BJ (cell line): Measurements from ENCODE around the gene CDK19. TPM values are rescaled to one million over a fixed set of nuclear protein-coding genes. Genes with fewer than 3 reads are reported as not detected.

Experiments used
- CTCF ChIA-PET: fragments of 350-600 bp; formaldehyde crosslinking; extraction: SDS; loops from one replicate; lab custom pipeline; 2021; ENCODE audit warnings: antibody characterized with exemption, inconsistent platforms; lab: Yijun Ruan, JAX
- POLR2A ChIA-PET: fragments of 300-600 bp; sonication (Branson Sonifier 250); formaldehyde crosslinking; extraction: SDS; loops from one replicate; lab custom pipeline; 2021; ENCODE audit warnings: antibody characterized with exemption; lab: Charles Lee
- DNase-seq: peaks from one replicate; pipeline ENCODE4 v3.0.0-alpha.2; 2011; ENCODE audit warnings: low read depth
- H3K27me3 ChIP-seq: 2 replicates; pipeline ENCODE4 v1.6.0; 2011; ENCODE audit warnings: low read length; ENCODE audit not compliant: control insufficient read depth, insufficient read depth
- H3K36me3 ChIP-seq: 2 replicates; pipeline ENCODE4 v1.5.1; 2011; ENCODE audit warnings: low read length; ENCODE audit not compliant: control insufficient read depth, insufficient read depth
- H3K4me3 ChIP-seq: 2 replicates; pipeline ENCODE4 v1.5.1; 2011; ENCODE audit warnings: low read depth, mild to moderate bottlenecking, control low read depth, low read length
- polyA plus RNA-seq: library from polyadenylated mRNA; depleted of rRNA; stranded (reverse); fragments of >200 nt; gene quantifications from 2 replicates; pipeline ENCODE4 v1.2.3, GENCODE V29; 2011
- TF ChIP-seq, protein P1 (sequence below): IDR thresholded peaks from 2 replicates; pipeline ENCODE4 v1.5.1; 2011; ENCODE audit warnings: low read depth, mild to moderate bottlenecking, control low read depth, inconsistent platforms, low read length, moderate library complexity; ENCODE audit not compliant: insufficient read depth

Gene CDK19
- polyA plus RNA-seq, 1 experiment = 11.5 TPM

DNA sequence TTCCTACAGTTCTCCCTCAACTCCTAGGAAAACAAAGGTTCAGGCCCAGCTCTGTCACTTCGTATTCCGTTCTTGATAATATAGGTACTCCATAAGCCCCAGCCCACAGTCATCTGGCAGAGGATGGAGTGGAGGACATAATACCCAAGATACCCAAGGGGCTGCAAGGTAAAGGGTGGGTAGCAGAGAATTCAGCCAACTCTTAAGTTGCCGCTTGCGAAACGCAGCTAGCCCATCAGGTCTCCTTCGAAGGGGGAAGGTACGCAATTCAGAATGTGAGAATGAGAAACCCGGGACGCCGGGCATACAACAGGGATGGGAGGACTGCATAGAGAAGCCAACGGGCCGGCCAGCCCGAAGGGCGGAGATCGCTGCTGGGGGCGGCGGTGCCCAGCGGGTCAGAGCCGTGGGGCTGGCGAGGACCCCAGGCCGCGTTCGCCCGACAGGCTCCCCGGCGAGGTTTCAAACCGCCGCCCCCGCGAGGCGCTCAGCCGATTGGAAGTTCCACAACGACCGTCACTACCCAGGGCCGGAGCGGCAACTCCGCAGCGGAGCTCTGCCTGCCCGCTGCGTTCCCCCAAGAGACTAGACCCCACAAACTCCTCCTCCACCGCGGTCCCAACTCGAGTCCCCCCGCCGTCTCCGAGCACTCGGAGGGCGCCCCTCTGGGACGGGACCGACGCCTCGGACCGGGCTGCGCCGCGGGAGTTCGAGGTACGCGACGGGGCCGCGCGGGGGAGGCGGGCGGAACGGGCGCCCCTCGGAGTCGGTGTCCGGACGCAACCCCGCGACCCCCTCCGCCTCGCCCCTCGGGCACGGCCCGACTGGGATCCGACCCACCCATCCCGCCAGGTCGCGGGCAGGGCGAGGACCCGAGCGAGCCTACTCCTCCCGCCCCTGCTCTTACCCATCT, 911 bp downstream of the CDK19 start:
- Histone ChIP-seq H3K27me3 (no peaks in the 10 kb centered on the region), H3K36me3 (no peaks in the 10 kb centered on the region), H3K4me3 (peak overlapping the region; percentile 99)
- no peak for DNase-seq
- TF ChIP-seq, protein P1, sequence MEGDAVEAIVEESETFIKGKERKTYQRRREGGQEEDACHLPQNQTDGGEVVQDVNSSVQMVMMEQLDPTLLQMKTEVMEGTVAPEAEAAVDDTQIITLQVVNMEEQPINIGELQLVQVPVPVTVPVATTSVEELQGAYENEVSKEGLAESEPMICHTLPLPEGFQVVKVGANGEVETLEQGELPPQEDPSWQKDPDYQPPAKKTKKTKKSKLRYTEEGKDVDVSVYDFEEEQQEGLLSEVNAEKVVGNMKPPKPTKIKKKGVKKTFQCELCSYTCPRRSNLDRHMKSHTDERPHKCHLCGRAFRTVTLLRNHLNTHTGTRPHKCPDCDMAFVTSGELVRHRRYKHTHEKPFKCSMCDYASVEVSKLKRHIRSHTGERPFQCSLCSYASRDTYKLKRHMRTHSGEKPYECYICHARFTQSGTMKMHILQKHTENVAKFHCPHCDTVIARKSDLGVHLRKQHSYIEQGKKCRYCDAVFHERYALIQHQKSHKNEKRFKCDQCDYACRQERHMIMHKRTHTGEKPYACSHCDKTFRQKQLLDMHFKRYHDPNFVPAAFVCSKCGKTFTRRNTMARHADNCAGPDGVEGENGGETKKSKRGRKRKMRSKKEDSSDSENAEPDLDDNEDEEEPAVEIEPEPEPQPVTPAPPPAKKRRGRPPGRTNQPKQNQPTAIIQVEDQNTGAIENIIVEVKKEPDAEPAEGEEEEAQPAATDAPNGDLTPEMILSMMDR = no peak
- CTCF ChIA-PET = interaction anchor here (2.6 kb wide), 1 partner anchor 132 kb away, joined by 9 read pairs; no protein-coding TSS in a partner anchor
- POLR2A ChIA-PET = interaction anchor here (1.3 to 2.1 kb wide), 2 partner anchors 60 to 62 kb away, joined by 28 to 29 read pairs; partner anchors contain the start of gene AMD1

DNA sequence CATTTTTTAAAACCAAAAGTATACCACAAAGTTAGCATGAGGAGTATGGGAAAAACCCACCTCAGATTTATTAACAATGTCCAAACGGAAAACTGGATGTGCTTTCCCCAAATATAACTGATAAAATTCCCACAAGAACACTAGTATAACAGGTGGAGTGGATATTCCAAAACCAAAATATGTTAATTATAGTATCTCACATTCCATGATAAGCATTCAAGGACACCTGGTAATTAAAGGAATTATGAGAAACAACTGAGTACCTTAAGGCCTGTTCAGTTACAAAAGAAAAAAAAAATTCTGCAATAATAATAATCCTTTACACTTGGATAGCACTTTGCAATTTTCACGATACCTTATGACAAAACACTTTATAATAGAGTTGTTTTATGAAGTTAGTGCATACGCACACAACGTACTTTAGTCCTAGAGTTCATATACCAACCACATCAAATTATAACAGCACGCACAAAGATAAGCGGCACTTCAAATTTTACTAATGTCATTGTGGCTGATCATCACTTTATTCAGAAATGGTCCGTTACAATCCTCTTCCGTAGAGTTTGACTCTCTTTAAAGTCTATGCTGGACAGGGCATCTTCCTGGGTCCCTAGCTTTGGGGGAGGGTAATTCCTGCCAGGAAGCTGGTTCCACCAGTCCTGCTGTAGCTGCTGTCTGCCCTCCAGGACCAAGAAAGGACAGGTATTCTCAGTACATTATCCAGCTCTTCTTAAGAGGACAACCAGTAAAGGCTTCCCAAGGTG, 1.7 kb downstream of the CDK19 start:
- peak overlapping the region; percentile 99 for H3K4me3 ChIP-seq
- ChIA-PET POLR2A (no interaction called here), CTCF (interaction anchor here (2.6 kb wide), 1 partner anchor 131 kb away, joined by 9 read pairs; no protein-coding TSS in a partner anchor)
- TF ChIP-seq, protein P1 = no peak
- no peaks in the 10 kb centered on the region for H3K36me3 ChIP-seq
- no peaks in the 10 kb centered on the region for H3K27me3 ChIP-seq
- DNase-seq = no peak

DNA sequence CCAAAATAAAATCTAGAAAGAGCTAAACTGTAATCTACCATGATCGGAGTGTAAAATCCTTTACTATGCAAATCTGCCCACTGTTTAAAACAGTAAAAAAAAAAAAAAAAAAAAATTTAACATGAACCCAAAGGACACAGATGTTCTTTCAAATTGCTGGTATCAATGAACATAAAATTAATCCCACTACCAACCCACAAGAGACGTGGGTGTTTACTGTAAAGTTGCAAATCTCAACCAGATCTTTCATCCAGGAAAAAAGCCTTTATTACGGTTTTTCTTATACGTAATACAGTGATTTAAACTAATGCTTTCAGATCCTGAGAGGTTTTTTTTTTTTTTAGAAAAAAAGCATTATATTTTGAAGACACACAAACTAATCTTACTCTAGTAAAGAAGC, 2.5 kb downstream of the CDK19 start:
- Histone ChIP-seq H3K27me3 (no peaks in the 10 kb centered on the region), H3K4me3 (no peak overlapping the region), H3K36me3 (no peaks in the 10 kb centered on the region)
- TF ChIP-seq, protein P1 = no peak
- CTCF ChIA-PET = no interaction called here
- POLR2A ChIA-PET = no interaction called here
- DNase-seq = no peak

DNA sequence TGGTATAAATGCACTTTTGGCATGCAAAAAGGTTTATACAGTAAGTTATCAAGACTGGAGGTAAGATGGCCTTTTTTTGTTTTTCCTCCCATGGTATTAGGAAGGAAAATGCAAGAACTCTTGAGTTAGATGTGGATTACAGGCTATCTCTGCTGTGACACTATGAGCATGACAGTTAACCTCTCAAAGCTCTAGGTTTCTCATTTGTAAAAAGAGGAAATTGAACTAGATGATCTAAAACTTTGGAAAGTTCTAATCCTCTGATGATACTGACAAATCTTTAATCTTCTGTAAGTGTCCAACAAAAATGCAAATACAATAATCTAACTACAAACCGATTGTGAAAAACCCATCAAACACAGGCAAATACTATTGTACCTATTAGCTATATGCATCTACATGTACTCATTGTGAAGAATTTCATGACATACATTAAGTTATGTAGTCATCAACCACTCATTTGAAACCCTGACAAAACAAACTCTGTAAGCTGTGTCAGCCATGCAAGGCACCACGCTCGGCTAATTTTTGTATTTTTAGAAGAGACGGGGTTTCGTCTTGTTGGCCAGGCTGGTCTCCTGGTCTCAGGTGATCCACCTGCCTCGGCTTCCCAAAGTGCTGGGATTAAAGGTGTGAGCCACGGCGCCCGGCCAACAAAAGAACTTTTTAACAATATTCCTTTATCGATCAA, 4.2 kb downstream of the CDK19 start:
- POLR2A ChIA-PET = no interaction called here
- CTCF ChIA-PET = interaction anchor here (1.0 kb wide), 1 partner anchor 10 kb away, joined by 3 read pairs; no protein-coding TSS in a partner anchor
- H3K27me3 ChIP-seq = no peaks in the 10 kb centered on the region
- H3K4me3 ChIP-seq = no peak overlapping the region
- DNase-seq = no peak
- no peaks in the 10 kb centered on the region for H3K36me3 ChIP-seq
- TF ChIP-seq, protein P1 = no peak
